Measurements from ENCODE around the gene PLCH1.
"Not testable (repeated sequence)": the region's sequence is repeated elsewhere in the genome, so short reads cannot be mapped to it uniquely, and the experiment has no call there.

Gene PLCH1

DNA sequence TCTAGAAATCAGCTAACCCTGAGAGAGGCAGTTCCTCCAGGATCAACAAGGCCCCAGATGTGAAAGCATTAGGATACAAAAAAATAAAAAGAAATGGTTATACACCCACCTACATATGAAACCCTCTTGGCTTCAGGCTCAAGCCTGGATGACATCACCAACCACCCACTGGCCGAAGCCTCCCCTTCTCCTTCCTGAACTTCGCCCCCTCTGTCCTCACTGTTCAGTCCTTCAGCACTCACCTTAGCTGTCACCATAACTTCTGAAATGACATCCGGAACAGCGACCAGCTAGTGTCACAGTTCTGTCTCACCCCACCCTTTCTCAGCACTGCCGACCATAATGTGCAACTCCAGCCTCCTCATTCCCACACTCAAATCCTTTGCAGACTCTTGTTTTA lies 98.7 kb downstream of the PLCH1 start:
- no peak for DNase-seq (ENCODE audit: low spot score)

DNA sequence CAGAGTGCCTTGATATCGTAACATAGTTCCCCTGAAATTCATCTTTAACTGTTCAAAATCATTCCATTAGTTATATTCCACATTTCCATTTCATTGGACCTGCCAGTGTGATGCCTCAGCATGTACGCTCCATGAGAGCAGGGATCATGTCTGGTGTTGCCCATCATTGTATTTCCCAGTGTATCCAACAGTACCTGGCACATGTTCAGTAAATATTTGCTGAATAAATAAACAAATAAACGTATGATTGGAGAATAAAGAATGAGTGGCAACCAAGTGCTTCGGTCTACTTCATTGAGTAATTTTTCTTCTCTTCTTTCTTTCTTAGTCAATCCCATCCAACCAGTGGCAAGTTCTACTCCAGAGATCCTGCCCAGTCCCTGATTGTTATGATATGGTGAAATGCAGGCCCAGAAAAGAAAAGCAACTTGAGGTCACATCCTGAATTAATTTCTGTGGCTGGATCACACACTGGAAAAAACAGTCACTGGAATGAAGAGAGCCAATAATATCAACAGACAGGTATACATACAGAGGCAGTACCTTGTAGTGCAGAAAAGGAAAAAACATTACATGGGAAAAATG lies 101.2 kb downstream of the PLCH1 start:
- DNase-seq (ENCODE audit: low spot score) = no peak

DNA sequence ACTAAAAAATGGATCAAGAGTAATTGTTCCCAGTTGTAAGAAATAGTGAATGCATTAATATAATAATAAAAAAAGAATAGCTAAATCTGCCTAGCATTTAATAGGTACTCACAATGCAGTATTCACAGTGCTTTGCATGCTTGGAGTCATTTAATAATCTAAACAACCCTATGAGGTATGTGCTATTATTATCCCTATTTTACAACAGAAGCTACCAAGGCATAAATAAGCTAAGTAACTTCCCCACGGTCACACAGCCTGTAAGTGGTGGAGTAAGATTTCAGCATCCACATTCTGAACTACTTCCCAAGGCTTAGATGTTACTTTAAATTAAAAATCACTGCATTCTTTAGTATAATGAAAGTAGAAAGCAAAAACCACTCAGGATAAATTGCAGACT lies 102.9 kb downstream of the PLCH1 start:
- DNase-seq (ENCODE audit: low spot score) = no peak

DNA sequence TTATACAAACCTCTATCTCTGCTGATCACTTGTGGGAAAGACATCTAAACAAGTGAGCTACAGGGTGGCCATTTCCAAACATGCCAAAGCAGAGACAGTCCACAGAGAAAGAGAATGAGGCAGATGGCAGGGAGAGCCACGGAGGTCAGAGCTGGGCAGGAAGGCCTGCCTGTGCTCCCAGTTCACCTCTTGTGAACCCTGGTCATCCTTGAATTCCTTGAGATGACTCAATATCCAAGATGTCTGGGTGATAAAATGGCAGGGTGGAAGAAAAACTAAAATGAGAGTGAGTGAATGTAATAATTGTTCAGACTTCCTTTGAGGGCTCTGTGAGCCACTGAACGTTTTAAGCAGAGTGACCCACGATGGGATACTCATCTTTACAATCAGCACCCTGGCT lies 104.8 kb downstream of the PLCH1 start:
- DNase-seq (ENCODE audit: low spot score) = no peak

- DNase-seq (ENCODE audit: low spot score) = no peak
Measured at GRCh38 chr3:155639462-155640055, 105.3 kb downstream of the PLCH1 start.

GRCh38 chr3:155638461-155638860 lies 106.4 kb downstream of the PLCH1 start:
- DNase-seq (ENCODE audit: low spot score) = not testable (repeated sequence)

- no peak for DNase-seq (ENCODE audit: low spot score)
Measured at GRCh38 chr3:155637567-155637966, 107.3 kb downstream of the PLCH1 start.

DNA sequence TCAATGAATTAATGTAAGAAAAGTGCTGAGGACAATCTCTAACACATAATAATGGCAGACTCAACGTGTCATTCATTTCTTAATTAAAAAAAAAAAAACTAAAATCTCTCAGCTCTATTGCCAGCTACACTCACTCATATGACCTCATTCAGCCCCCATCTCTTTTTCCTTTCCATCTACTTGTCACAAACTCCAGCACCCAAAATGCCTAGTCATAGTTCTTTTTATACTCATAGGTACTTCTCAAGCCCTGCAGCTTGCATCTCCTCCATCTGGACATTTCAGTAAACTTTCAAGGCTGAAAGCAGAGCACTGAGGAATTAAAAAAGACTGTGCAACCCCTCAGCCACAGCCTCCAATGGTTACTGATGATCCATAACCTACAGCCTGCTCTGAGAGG lies 109.8 kb downstream of the PLCH1 start:
- DNase-seq (ENCODE audit: low spot score) = no peak

DNA sequence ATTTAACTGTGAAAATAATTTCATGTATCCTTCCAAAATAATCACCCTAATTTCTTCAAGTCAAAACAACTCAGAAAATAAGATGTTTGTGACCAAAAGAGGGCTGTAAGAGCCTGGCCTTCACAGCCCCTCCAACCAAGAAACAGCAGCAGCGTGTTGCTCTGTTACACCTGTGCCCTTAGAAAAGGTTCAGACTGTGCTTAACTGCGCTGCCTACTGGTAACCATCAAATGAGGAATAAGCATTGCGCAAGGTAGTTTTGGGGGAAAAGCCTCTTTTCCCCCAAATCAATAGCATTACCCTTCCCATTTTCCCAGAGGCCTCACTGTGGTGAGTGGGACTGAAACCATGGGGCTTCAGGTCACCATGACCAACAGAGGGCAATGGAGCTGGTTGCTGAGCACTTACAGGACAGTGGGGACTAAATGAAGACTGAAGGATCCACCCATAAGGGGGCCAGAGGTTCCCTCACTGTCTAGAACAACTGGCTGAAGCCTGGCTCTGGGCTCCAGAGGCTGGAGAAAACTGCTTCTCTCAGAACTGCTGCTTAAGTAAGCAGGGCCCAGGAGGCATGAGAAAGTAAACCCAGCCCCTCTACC lies 110.7 kb downstream of the PLCH1 start:
- DNase-seq (ENCODE audit: low spot score) = no peak

GRCh38 chr3:155631323-155632019 lies 113.4 kb downstream of the PLCH1 start:
- no peak for DNase-seq (ENCODE audit: low spot score)

DNA sequence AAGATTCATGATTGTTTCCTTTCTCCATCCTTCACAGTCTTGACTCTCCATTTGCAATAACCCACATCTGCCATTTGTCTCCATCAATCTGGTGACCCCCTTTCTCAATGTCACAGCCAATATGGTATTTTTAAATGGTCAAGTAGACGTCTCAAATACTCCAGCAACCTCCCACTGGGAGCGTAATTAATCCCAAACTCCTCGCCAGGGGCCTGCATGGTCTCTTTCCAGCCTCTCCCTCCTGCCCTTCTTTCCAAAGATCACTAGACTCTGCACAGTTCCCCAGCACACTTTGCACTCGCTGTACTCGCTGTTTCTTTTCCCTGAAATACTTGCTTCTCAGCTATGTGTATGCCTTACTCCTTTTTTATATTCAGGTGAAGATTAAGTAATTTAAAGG lies 115.3 kb downstream of the PLCH1 start:
- no peak for DNase-seq (ENCODE audit: low spot score)

GRCh38 chr3:155629056-155629455 lies 115.8 kb downstream of the PLCH1 start:
- no peak for DNase-seq (ENCODE audit: low spot score)

GRCh38 chr3:155622647-155623046 lies 122.2 kb downstream of the PLCH1 start:
- not testable (repeated sequence) for DNase-seq (ENCODE audit: low spot score)

GRCh38 chr3:155620552-155620951 lies 124.3 kb downstream of the PLCH1 start:
- not testable (repeated sequence) for DNase-seq (ENCODE audit: low spot score)

- DNase-seq (ENCODE audit: low spot score) = no peak
Measured at GRCh38 chr3:155619118-155619915, 125.6 kb downstream of the PLCH1 start.

- DNase-seq (ENCODE audit: low spot score) = no peak
Measured at GRCh38 chr3:155618543-155618942, 126.3 kb downstream of the PLCH1 start.

- no peak for DNase-seq (ENCODE audit: low spot score)
Measured at GRCh38 chr3:155617346-155617925, 127.4 kb downstream of the PLCH1 start.

- DNase-seq (ENCODE audit: low spot score) = not testable (repeated sequence)
Measured at GRCh38 chr3:155615141-155615540, 129.7 kb downstream of the PLCH1 start.

- not testable (repeated sequence) for DNase-seq (ENCODE audit: low spot score)
Measured at GRCh38 chr3:155614410-155614809, 130.5 kb downstream of the PLCH1 start.

GRCh38 chr3:155611456-155611855 lies 133.4 kb downstream of the PLCH1 start:
- no peak for DNase-seq (ENCODE audit: low spot score)

DNA sequence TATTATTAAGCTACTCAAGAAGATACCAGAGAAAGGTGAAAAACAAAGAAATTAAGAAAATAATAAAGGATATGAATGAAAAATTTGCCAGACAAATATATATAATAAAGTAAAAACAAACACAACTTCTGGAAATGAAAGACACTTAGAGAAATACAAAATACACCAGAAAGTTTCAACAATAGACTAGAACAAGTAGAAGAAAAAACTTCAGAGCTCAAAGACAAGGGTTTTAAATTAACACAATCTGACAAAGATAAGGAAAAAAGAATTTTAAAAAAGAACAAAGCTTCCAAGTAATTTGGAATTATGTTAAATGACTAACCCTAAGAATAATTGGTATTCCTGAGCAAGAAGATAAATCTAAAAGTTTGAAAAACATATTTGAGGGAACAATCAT lies 135.3 kb downstream of the PLCH1 start:
- DNase-seq (ENCODE audit: low spot score) = no peak

Measured in RKO (cell line).